ENCODE results near the gene RPE65. TPM values are rescaled to one million over a fixed set of nuclear protein-coding genes. Genes with fewer than 3 reads are reported as not detected.

RPE65 gene
- total and polyA plus RNA-seq, 2 donors (not counting 1 experiment from before 2014, with no cell fraction given) = not detected

DNA sequence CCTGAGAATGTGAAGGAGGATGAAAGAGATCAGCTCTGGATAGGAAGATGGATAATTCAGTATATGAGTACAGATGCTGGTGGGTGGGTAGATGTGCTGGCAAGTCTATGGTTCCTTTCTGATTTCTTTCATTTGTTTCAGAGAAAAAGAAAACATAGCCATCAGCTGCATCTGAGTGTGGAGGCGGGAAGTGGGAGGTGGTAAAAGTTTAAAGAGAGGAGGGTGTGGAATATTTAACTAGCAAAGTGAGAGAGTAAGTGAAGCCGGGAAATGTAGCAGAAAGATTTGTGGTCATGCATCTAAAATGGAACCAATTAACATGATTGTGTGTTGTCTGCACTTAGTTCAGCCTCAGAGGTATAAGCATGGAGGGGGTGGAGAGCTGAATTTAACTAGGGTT lies 16.4 kb downstream of the RPE65 start:
- intact Hi-C loops (cut with micrococcal nuclease) = no loop called here
- TF ChIP-seq EZH2 (IDR thresholded peaks at IDR 0.05; ENCODE audit: borderline replicate concordance, insufficient read depth, low read depth, low read length, poor library complexity, severe bottlenecking) = no peak
- TF ChIP-seq, protein P1, sequence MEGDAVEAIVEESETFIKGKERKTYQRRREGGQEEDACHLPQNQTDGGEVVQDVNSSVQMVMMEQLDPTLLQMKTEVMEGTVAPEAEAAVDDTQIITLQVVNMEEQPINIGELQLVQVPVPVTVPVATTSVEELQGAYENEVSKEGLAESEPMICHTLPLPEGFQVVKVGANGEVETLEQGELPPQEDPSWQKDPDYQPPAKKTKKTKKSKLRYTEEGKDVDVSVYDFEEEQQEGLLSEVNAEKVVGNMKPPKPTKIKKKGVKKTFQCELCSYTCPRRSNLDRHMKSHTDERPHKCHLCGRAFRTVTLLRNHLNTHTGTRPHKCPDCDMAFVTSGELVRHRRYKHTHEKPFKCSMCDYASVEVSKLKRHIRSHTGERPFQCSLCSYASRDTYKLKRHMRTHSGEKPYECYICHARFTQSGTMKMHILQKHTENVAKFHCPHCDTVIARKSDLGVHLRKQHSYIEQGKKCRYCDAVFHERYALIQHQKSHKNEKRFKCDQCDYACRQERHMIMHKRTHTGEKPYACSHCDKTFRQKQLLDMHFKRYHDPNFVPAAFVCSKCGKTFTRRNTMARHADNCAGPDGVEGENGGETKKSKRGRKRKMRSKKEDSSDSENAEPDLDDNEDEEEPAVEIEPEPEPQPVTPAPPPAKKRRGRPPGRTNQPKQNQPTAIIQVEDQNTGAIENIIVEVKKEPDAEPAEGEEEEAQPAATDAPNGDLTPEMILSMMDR (IDR thresholded peaks at IDR 0.05) = no peak
- H3K9ac ChIP-seq (ENCODE audit: low read length) = no peak overlapping the region
- CTCF ChIA-PET = interaction anchor here (1.1 kb wide), 1 partner anchor 9 kb away, joined by 3 read pairs; no protein-coding TSS in a partner anchor
- H3K4me2 ChIP-seq (replicated peaks; ENCODE audit: low read depth, low read length, poor library complexity, severe bottlenecking) = no peak overlapping the region
- H3K27ac Mint-ChIP-seq = no peak overlapping the region
- WGBS (ENCODE audit: insufficient coverage) = 91% methylated on average over 2 of the region's 2 CpGs
- no peak overlapping the region for H2AFZ ChIP-seq (ENCODE audit: insufficient read depth, low read depth, low read length, poor library complexity, severe bottlenecking)
- no peak overlapping the region for H3K4me3 ChIP-seq (ENCODE audit: control extremely low read depth in 1 of 5, extremely low read depth in 1 of 5, insufficient read depth in 1 of 5, low read depth in 2 of 5, low read length in 4 of 5)
- ATAC-seq (ENCODE audit: low read depth) (no peak), DNase-seq (no peak)
- POLR2A ChIA-PET = no interaction called here
- H4K20me1 ChIP-seq (ENCODE audit: control insufficient read depth, insufficient read depth, low read length, poor library complexity, severe bottlenecking) = no peaks in the 10 kb centered on the region
- peaks cover 11% of the 10 kb centered on the region for H3K27me3 Mint-ChIP-seq
- H3K36me3 ChIP-seq (replicated peaks in 1 of 2; ENCODE audit: control extremely low read depth in 1 of 2, control insufficient read depth in 1 of 2, extremely low read depth in 1 of 2, insufficient read depth in 2 of 2, low read length in 1 of 2) = no peaks in the 10 kb centered on the region
- no peaks in the 10 kb centered on the region for H3K9me3 ChIP-seq (ENCODE audit: control extremely low read depth in 1 of 3, control insufficient read depth in 2 of 3, insufficient read depth in 1 of 3, low read length in 2 of 3)
- no peaks in the 10 kb centered on the region for H3K4me1 ChIP-seq (ENCODE audit: control insufficient read depth in 2 of 2, insufficient read depth in 2 of 2, low read length in 2 of 2)
- peaks cover under 1% of the 10 kb centered on the region for H3K4me1 Mint-ChIP-seq
- no peak overlapping the region for H3K4me3 Mint-ChIP-seq
- peaks cover 0 to 9% (median 2%) of the 10 kb centered on the region in 4 experiments for H3K27me3 ChIP-seq (replicated peaks in 1 of 4; ENCODE audit: control extremely low read depth in 1 of 4, control insufficient read depth in 3 of 4, insufficient read depth in 4 of 4, low read length in 3 of 4)
- H3K27ac ChIP-seq (ENCODE audit: low read length in 2 of 2) = no peak overlapping the region
- no peaks in the 10 kb centered on the region for H3K79me2 ChIP-seq (ENCODE audit: control insufficient read depth, insufficient read depth, low read length)
- H3K9me3 Mint-ChIP-seq (ENCODE audit: insufficient read depth) = no peaks in the 10 kb centered on the region

DNA sequence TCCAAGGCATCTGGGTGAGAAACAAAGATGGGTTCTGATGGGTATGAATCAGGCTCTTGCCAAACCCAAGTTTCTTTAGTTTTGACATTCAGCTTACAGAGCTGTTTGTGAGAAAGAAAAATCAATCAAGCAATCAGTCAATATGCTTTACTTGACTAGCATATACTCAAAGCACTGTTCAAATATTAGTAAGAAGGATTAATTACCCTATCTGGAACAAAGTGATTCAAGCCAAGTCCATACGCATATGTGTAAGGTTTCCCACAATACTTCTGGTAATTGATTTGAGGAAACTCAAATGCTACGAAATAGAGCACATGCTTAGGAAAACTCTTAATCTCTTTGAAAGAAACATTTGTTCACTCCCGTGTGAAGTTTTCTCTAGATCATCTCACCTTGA lies 18.7 kb downstream of the RPE65 start:
- H3K36me3 ChIP-seq (replicated peaks in 1 of 2; ENCODE audit: control extremely low read depth in 1 of 2, control insufficient read depth in 1 of 2, extremely low read depth in 1 of 2, insufficient read depth in 2 of 2, low read length in 1 of 2) = no peaks in the 10 kb centered on the region
- no peaks in the 10 kb centered on the region for H3K79me2 ChIP-seq (ENCODE audit: control insufficient read depth, insufficient read depth, low read length)
- H4K20me1 ChIP-seq (ENCODE audit: control insufficient read depth, insufficient read depth, low read length, poor library complexity, severe bottlenecking) = no peaks in the 10 kb centered on the region
- TF ChIP-seq, protein P1 (IDR thresholded peaks at IDR 0.05) = no peak
- no peak for TF ChIP-seq EZH2 (IDR thresholded peaks at IDR 0.05; ENCODE audit: borderline replicate concordance, insufficient read depth, low read depth, low read length, poor library complexity, severe bottlenecking)
- H3K4me2 ChIP-seq (replicated peaks; ENCODE audit: low read depth, low read length, poor library complexity, severe bottlenecking) = no peak overlapping the region
- ChIA-PET POLR2A (no interaction called here), CTCF (no interaction called here)
- no CpG with 5 or more reads among the region's 3 CpGs for WGBS (ENCODE audit: insufficient coverage)
- no peak overlapping the region for H2AFZ ChIP-seq (ENCODE audit: insufficient read depth, low read depth, low read length, poor library complexity, severe bottlenecking)
- H3K4me3 Mint-ChIP-seq = no peak overlapping the region
- no peak for ATAC-seq (ENCODE audit: low read depth)
- DNase-seq = no peak
- no peaks in the 10 kb centered on the region for H3K9me3 ChIP-seq (ENCODE audit: control extremely low read depth in 1 of 3, control insufficient read depth in 2 of 3, insufficient read depth in 1 of 3, low read length in 2 of 3)
- no peak overlapping the region for H3K27ac Mint-ChIP-seq
- no peaks in the 10 kb centered on the region for H3K4me1 Mint-ChIP-seq
- no peak overlapping the region for H3K9ac ChIP-seq (ENCODE audit: low read length)
- H3K4me3 ChIP-seq (ENCODE audit: control extremely low read depth in 1 of 5, extremely low read depth in 1 of 5, insufficient read depth in 1 of 5, low read depth in 2 of 5, low read length in 4 of 5) = no peak overlapping the region
- H3K27me3 ChIP-seq (replicated peaks in 1 of 4; ENCODE audit: control extremely low read depth in 1 of 4, control insufficient read depth in 3 of 4, insufficient read depth in 4 of 4, low read length in 3 of 4) = peaks cover 0 to 4% (median 2%) of the 10 kb centered on the region in 4 experiments
- peaks cover 23% of the 10 kb centered on the region for H3K27me3 Mint-ChIP-seq
- intact Hi-C loops (cut with micrococcal nuclease) = no loop called here
- H3K9me3 Mint-ChIP-seq (ENCODE audit: insufficient read depth) = no peaks in the 10 kb centered on the region
- no peaks in the 10 kb centered on the region for H3K4me1 ChIP-seq (ENCODE audit: control insufficient read depth in 2 of 2, insufficient read depth in 2 of 2, low read length in 2 of 2)
- H3K27ac ChIP-seq (ENCODE audit: low read length in 2 of 2) = no peak overlapping the region
